KBM-7 (cell line): ENCODE data around the gene OGT.
A peak's percentile ranks its signal among the peaks of the same experiment; 100 is the strongest.
"Not testable (repeated sequence)": the region's sequence is repeated elsewhere in the genome, so short reads cannot be mapped to it uniquely, and the experiment has no call there.

ENCODE experiments used
- DNase-seq: peaks from one replicate; pipeline ENCODE4 v3.0.0-alpha.2; 2015
- in situ Hi-C: fragments of 300-500 bp; cut with MboI; formaldehyde crosslinking; loops from 2 replicates; pipeline ENCODE4 v1.14.3; 2020; ENCODE audit warnings: low sequenced_read_pairs, low pct_unique_long_range_greater_than_20kb, mixed read lengths

Gene OGT

DNA sequence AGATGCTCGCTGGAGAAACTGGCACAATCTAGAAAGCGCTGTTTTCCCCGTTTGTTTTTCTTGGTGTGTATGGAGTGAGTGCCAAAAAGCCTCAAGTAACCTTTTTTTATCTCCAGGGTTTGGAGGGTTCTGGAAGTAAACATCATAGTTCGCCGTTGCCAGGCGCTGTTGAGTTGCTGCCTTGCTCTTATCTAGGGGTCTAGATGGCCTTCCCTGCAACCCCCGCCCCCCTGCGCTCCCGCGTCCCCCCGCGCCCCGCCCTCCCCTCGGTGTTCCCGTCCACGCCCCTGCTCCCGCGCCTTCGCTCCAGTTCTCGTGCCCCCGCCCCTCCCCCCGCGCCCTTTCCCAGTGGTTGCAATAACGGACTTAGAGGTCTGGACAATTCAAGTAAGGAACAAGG lies 44.8 kb downstream of the OGT start:
- in situ Hi-C loops = no loop called here
- DNase-seq = no peak

DNA sequence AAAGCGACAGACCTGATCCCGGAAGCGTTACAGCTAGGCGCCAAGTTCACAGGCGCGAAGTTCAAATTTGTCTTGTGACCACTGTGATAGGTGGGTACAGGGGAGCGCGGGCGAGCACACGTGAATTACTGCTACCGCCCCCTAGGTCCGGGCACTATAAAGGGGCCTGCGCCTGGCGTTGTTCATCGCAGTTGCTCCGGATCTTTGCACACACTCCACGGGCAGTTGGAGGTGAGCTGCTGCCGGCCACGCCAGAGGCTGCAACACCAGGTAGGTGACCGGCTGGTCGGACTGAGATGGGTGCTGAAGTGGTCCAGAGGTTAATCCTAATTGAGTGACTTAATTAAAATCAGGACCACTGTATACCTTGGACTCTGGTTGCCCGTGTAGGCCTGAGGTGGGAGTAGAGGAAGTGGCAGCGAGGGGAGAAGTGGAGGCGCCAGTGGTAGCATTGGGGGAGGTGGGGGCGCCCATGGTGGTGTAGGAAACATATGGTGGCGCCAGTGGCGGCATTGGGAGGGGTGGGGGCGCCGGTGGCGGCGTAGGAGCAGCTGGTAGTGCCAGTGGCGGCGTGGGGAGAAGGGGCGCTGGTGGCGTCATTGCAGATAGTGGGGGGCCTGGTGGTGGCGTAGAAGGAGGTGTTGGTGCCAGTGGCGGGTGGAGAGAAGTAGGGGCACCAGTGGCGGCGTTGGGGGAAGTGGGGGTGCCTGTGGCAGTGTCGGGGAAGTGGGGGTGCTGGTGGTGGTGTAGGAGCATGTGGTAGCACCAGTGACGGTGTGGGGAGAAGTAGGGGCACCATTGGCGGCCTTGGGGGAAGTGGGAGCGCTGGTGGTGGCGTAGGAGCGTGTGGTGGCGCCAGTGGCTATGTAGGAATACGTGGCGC lies 45.6 kb downstream of the OGT start, which contains the start of gene GCNA:
GCNA (plus strand) TSS at position 185 of the 883 bp plus-strand sequence. CDS start 2,385 bp downstream, outside the sequence.
- no peak for DNase-seq
- in situ Hi-C loops = no loop called here

DNA sequence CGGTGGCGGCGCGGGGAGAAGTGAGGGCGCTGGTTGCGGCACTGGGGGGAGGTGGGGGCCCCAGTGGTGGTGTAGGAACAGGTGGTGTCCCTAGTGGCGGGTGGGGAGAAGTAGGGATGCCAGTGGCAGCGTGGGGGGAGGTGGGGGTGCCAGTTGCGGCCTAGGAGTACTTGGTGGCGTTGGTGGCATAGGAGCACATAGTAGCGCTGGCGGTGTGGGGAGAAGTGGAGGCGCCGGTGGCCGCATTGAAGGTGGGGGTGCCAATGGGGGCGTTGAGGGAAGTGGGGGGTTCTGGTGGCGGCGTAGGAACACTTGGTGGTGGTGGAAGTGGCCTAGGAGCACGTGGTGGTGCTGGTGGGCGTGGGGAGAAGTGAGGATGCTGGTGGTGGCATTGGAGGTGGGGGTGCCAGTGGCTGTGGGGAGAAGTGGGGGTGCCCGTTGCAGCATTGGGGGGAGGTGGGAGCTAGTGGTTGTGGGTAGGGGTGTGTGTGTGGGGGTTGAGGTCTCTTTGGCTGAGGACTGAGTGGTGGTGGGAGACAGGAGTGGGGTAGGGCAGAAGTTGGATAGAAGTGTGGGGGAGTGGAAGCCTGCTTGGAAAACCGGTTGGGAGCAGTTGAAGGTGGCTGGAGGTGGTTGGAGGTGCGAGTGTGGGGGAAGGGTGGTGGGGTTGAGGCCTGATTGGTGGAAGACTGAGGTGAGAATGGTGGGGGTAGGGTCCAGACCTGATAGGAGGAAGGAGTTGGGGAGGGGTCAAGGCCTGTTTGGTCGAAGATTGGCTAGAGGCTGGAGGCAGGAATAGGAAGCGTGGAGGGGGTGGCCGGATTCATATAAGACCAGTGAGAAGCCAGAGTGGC lies 46.5 kb downstream of the OGT start:
- no peak for DNase-seq
- in situ Hi-C loops = no loop called here

DNA sequence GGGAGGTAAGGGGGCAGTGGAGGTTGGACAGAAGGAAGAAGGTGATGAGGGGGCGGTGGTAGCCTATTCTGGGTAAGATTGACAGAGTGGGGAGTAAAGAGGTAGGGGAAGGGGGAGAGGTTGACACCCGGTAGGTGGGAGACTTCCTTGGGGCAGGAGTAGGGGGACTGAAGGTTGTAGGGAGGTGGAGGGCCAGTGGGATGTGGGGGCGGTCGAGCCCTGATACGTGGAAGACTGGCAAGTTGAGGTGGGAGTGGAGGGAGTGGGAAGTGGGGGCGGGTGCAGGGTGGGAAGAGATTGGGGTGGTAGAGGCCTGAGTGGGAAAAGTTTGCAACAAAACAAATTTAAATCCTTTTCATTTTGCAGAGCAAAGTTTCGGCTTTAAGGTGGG lies 47.1 kb downstream of the OGT start:
- DNase-seq = no peak
- in situ Hi-C loops = no loop called here

DNA sequence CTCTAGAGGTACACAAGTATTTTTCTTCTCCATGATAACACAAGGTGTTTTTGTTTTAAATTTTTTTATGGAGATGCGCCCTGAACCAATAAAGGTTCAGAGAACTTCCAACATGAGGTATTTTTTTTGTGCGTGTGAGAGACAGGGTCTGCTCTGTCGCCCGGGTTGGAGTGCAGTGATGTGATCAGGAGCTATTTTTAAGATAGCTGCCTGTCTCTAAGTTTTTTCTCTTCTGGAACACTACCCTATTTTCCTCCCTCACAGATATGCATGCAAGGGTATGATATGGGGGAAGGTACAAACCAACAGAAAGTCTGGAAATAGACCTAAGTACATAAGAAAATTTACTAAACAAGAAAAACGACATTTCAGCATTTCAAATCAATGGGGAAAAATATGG lies 48.3 kb downstream of the OGT start:
- in situ Hi-C loops = no loop called here

DNA sequence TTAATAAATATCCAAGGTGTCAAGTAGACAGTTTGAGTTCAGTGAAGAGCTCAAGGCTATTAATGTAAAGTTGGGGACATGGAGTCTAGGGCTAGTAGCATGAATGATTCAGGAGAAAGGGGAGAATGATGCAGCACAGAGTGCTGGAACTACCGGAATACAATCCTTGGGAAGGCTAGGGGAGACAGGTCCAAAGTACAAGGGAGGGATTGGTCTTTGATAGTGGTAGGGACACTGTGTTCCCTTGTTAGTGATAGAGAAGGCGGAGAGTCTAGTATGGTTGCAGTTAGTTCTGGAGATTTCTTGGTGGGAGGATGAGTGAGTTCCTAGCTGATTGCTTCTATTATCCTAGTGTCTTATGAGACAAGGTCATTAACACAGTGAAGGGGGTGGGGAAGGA lies 54.0 kb downstream of the OGT start:
- no peak for DNase-seq
- in situ Hi-C loops = no loop called here

More for the DNA sequence above, 48.3 kb downstream of the OGT start:
- no peak for DNase-seq

DNA sequence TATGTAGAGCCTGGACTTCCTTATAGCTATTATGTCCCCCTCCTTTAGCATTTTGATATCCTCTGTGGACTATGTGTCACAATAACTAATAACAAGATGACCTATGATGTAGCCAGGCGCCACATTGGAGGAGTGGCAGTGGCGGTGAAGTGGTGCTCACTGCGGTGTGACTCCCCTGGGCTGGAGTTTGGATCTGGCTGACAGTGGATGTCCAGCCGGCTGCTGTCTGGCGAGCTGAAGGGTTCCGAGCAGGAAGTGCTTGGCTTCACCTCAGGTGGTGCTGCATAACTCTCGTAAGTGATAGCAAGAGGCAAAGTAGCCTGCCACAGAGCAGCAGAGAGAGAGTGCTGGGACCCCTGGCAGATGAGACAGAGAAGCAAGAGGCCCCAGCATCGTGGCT lies 60.3 kb downstream of the OGT start:
- in situ Hi-C loops, DNase-seq: not testable (repeated sequence)

DNA sequence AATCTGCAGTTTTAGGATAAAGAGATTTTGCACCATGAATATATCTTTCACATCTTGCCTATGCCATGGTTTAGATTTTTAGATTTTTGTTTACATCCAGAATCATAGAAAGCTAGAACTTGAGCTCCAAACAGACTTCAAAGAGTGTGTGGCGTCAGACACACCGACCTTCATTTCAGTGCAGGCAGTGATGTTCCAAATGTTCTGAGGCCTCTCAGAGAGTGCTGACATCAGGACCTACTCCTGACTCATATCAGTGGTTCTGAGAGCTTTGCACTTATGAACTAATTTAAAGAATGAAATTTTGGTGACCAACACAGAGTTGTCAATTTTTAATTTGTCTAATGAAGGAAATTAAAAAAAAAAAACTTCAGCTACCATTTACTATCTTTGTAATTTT lies 67.1 kb downstream of the OGT start:
- in situ Hi-C loops = no loop called here
- no peak for DNase-seq

DNA sequence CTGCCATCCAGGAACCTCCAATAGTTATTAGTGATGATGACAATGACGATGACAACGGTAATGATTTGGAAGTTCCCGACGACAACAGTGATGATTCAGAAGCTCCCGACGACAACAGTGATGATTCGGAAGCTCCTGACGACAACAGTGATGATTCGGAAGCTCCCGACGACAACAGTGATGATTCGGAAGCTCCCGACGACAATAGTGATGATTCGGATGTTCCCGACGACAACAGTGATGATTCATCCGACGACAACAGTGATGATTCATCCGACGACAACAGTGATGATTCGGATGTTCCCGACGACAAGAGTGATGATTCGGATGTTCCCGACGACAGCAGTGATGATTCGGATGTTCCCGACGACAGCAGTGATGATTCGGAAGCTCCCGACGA lies 70.7 kb downstream of the OGT start:
- in situ Hi-C loops = no loop called here
- no peak for DNase-seq

DNA sequence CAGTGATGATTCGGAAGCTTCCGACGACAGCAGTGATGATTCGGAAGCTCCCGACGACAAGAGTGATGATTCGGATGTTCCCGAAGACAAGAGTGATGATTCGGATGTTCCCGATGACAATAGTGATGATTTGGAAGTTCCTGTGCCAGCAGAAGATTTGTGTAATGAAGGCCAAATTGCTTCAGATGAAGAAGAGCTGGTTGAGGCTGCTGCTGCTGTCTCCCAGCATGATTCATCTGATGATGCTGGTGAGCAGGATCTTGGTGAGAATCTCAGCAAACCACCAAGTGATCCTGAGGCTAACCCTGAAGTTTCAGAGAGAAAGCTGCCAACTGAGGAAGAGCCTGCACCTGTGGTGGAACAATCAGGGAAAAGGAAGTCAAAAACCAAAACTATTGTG lies 71.2 kb downstream of the OGT start:
- in situ Hi-C loops = no loop called here
- no peak for DNase-seq

DNA sequence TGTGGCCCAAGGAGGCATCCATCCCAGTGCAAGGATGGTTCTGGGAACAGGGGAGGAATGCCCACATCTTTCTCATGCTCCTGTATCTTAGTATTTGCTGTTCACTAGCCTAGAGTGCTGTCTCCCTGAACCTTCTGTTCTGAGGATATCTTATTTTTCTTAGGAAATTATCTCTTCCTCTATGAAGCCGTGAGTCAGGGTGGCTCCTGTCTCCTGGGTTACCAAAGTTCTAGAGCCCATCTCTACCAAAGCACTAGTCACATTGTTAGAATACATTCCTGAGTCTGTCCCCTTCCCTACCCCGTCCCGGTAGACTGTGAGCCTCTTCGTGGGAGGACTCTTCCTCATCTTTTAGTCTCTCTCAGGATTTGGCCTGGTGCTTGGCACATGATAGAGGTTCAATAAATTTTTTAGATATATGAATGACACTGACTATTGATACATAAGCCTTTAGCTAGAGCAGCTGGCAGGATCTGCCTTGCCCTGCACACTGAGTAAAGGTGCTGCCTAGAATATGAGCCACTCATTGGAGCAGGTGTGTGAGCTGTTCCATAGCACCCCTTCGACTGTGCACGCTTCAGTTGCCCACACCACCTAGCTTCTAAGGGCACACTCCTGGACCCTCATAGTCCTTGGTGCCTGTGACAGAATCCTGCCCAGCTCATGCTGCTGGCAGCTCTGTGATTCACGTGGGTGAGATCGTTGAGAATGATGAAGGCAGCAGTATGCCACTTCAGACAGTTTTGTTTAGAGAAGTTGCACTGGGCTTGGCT lies 72.1 kb downstream of the OGT start:
- in situ Hi-C loops = no loop called here
- no peak for DNase-seq

DNA sequence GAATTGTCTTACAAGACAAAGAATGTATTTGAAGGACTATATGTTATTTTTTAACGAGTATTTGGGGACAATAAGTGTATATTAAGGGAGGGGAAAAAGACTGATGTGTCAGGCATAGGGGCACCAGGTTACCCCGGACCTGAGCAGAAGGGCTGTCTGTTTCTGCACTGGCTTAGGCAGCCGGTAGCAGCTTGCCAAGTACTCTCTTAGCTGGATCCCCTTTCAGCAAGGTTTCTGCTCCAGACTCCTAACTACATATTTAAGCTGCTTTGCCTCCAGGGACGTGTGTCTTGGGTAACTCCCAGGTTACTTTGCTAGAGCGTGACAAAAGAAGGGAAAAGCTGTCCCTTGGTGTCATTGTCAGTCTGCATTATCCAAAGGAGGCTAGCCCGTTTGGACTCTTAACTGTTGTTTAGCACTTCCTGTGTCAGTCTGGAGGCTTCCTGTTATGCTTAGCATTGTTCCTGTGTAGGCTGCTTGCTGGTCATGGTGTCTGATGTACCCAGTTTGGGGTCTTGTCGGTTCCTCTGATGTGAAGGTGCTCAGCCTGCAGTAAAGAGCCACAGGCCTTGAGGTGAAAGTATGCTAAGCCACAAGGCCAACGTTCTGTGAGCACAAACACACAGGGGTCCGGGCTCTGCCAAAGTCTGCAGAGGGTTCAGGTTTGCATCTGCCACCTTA lies 73.8 kb downstream of the OGT start:
- in situ Hi-C loops = no loop called here
- DNase-seq = peak; percentile 31

DNA sequence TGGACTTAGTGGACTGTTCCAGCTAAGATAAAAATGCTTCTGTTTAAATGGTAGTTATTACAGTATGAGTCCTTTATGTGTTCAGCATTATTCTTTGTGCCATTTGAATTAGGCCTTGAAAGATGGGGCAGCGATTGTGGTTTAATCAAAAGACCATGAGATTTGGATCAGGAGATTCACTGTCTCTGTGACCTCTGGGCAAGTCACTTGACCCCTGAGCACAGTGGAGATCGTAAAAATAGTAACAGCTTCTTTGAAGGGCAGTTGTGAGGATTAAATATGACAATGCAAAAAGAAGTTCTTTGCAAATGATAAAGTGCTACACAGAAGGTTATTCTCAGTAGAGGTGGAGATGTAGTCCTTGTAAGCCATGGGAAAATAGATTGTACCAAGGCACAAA lies 74.6 kb downstream of the OGT start:
- in situ Hi-C loops = no loop called here
- no peak for DNase-seq

DNA sequence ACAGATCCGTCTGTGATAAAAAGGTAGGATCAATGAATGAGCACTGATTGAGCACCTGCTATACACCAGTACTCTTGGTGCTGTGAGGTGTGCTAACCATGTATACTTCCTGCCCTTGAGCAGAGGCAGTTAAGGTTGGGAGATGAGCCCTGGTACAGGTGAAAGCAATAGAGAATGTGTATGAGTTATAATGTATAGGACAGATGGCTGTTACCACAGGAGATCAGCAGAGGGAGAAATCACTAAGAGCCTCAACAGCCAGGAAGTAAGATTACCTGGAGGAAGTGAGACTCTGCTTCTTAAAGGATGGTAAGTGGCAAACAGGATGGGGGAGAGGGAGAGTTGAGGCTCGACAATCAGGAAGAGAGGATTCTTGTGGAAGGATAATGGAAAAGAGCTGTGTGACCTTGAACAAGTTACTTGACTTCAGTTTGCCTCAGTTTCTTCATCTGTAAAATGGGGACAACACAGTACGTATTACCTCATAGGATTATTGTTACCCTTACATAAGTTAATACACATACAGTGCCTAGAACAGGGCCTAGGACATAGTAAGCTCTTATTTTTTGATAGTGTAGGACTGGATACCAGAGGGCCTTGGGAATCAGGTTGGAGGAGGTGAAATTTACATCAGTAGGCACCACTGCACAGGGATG lies 76.3 kb downstream of the OGT start:
- DNase-seq = no peak

DNA sequence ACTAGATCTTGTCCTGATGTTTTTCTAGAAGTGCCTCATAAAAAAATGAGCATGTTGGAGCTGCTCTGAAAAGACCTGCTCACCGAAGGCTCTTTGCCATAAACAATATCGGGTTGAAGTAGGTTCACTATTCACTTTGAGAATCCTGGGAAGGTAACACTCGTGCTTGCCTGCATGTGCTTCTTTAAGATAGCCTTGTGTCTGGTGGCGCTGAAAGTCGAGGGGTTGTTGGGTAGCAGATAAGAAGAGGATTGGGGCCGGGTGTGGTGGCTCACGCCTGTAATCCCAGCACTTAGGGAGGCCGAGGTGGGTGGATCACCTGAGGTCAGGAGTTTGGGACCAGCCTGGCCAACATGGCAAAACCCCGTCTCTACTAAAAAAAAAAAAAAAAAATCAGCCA lies 78.8 kb downstream of the OGT start:
- in situ Hi-C loops, DNase-seq: not testable (repeated sequence)

More for the DNA sequence above, 76.3 kb downstream of the OGT start:
- in situ Hi-C loops = no loop called here

DNA sequence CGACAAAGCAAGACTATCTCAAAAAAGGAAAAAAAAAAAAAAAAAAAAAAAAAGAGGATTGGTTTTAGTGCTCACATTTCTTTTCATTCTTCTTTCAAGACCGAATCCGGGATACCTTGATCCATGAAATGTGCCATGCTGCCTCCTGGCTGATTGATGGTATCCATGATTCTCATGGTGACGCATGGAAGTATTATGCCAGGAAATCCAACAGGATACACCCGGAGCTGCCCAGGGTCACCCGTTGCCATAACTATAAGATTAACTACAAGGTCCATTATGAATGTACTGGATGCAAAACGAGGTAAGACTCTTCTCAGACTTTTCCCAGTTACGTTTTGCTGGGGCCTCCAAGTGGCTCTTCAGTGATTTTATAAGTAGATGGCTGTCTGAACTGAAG lies 79.4 kb downstream of the OGT start:
- DNase-seq = no peak
- in situ Hi-C loops = no loop called here

DNA sequence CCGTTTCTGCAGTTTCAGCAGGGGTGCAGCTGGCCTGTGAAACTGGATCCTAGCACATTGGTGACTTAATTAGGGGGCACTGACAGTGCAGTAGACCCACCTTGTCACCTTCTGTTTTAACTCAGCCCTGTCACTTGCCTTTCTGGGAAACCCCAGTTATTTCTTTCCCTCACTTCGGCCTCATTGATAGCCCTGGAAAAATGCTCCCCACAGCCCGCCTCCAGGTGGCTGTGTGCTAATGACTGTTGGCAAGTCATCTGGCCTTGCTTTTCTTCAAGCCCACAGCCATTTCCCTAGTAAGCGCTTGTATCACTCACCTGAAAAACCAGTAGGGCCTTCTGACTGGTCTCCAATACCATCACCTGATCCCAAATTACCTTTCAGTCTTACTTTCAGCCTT lies 82.2 kb downstream of the OGT start:
- no peak for DNase-seq
- in situ Hi-C loops = no loop called here

DNA sequence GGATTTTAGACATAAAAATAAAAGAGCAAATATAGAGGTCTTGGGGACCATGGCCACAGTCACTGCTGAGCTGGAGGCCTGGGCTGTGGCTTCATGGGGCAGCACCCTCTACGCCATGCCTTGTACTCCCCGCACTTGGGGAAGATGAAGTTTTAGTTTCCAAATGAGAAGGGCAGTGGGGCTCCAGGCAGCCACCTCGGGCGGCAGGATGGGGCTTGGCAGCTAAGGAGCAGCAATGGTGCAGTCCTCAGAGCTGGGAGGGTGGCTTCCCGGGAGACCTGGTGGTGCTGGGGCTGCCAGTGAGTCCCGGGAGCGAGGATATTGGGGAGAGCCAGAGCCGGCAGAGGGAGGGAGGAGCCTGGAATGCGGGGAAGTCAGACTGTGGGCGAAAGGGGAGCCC lies 83.0 kb downstream of the OGT start:
- in situ Hi-C loops = no loop called here
- DNase-seq = no peak
